Parathyroid adenoma (tissue), 2 donors: Measurements from ENCODE around the gene TRPC6.
"Not testable (repeated sequence)": the region's sequence is repeated elsewhere in the genome, so short reads cannot be mapped to it uniquely, and the experiment has no call there.

ENCODE experiments used
- H2AFZ ChIP-seq: fragments of 300-600 bp; sonication (generic); one replicate; pipeline ENCODE4 v1.7.0; 2017; ENCODE audit warnings: antibody characterized with exemption, mild to moderate bottlenecking
- H3K27ac ChIP-seq: fragments of 300-600 bp; sonication (generic); one replicate; pipeline ENCODE4 v1.7.0; 2017
- H3K27me3 ChIP-seq: fragments of 300-600 bp; sonication (generic); one replicate; pipeline ENCODE4 v1.7.0; 2017; ENCODE audit warnings: low read length; ENCODE audit not compliant: control insufficient read depth, insufficient read depth
- H3K36me3 ChIP-seq: fragments of 300-600 bp; sonication (generic); one replicate; pipeline ENCODE4 v1.7.0; 2017; ENCODE audit warnings: low read length; ENCODE audit not compliant: control insufficient read depth, insufficient read depth
- H3K4me1 ChIP-seq: fragments of 300-600 bp; sonication (generic); one replicate; pipeline ENCODE4 v1.7.0; 2017; ENCODE audit warnings: control low read depth
- H3K4me2 ChIP-seq: fragments of 300-600 bp; sonication (generic); one replicate; pipeline ENCODE4 v1.7.0; 2017; ENCODE audit warnings: low read length
- H3K4me3 ChIP-seq: fragments of 300-600 bp; sonication (generic); one replicate; pipeline ENCODE4 v1.7.0; 2017; ENCODE audit warnings: low read depth, low read length
- H3K79me2 ChIP-seq: fragments of 300-600 bp; sonication (generic); one replicate; pipeline ENCODE4 v1.7.0; 2017; ENCODE audit warnings: control low read depth
- H3K9ac ChIP-seq: fragments of 300-600 bp; sonication (generic); one replicate; pipeline ENCODE4 v1.7.0; 2017; ENCODE audit warnings: mild to moderate bottlenecking
- H3K9me3 ChIP-seq: fragments of 300-600 bp; sonication (generic); one replicate; pipeline ENCODE4 v1.7.0; 2017; ENCODE audit warnings: low read length; ENCODE audit not compliant: control insufficient read depth
- CTCF ChIP-seq: fragments of 300-600 bp; sonication (generic); IDR thresholded peaks from one replicate; pipeline ENCODE4 v1.7.0; 2017; ENCODE audit warnings: antibody characterized with exemption, mild to moderate bottlenecking
- donor health status: primary hyperparathyroidism.

The TRPC6 gene

GRCh38 chr11:101442936-101443521 lies 140.8 kb downstream of the TRPC6 start:
- no peaks in the 10 kb centered on the region for H3K79me2 ChIP-seq
- H3K27me3 ChIP-seq, result no peaks in the 10 kb centered on the region
- TF ChIP-seq CTCF, result no peak
- H3K4me1 ChIP-seq, result no peaks in the 10 kb centered on the region
- H3K36me3 ChIP-seq, result no peaks in the 10 kb centered on the region
- H3K4me3 ChIP-seq, result no peak overlapping the region
- H3K9ac ChIP-seq, result no peak overlapping the region
- no peak overlapping the region for H3K27ac ChIP-seq
- no peak overlapping the region for H3K4me2 ChIP-seq
- H2AFZ ChIP-seq, result no peak overlapping the region
- no peaks in the 10 kb centered on the region for H3K9me3 ChIP-seq

GRCh38 chr11:101442171-101442570 lies 141.6 kb downstream of the TRPC6 start:
- H3K4me1 ChIP-seq, result no peaks in the 10 kb centered on the region

GRCh38 chr11:101441747-101442146 lies 142.1 kb downstream of the TRPC6 start:
- no peaks in the 10 kb centered on the region for H3K36me3 ChIP-seq
- no peaks in the 10 kb centered on the region for H3K79me2 ChIP-seq
- no peak overlapping the region for H2AFZ ChIP-seq
- no peak overlapping the region for H3K4me2 ChIP-seq
- no peak overlapping the region for H3K4me3 ChIP-seq
- no peak for TF ChIP-seq CTCF
- H3K9ac ChIP-seq, result no peak overlapping the region
- H3K9me3 ChIP-seq, result no peaks in the 10 kb centered on the region
- H3K27ac ChIP-seq, result no peak overlapping the region
- H3K4me1 ChIP-seq, result no peaks in the 10 kb centered on the region
- no peaks in the 10 kb centered on the region for H3K27me3 ChIP-seq

More at GRCh38 chr11:101442171-101442570, 141.6 kb downstream of the TRPC6 start:
- Histone ChIP-seq H2AFZ (no peak overlapping the region), H3K4me2 (no peak overlapping the region), H3K79me2 (no peaks in the 10 kb centered on the region), H3K4me3 (no peak overlapping the region), H3K27me3 (no peaks in the 10 kb centered on the region), H3K9me3 (no peaks in the 10 kb centered on the region), H3K9ac (no peak overlapping the region), H3K27ac (no peak overlapping the region), H3K36me3 (no peaks in the 10 kb centered on the region)
- TF ChIP-seq CTCF, result no peak

GRCh38 chr11:101439488-101439887 lies 144.3 kb downstream of the TRPC6 start:
- Histone ChIP-seq H3K4me2 (no peak overlapping the region), H2AFZ (no peak overlapping the region), H3K27ac (no peak overlapping the region), H3K27me3 (no peaks in the 10 kb centered on the region), H3K4me1 (no peaks in the 10 kb centered on the region), H3K36me3 (no peaks in the 10 kb centered on the region), H3K9me3 (no peaks in the 10 kb centered on the region), H3K9ac (no peak overlapping the region), H3K79me2 (no peaks in the 10 kb centered on the region), H3K4me3 (no peak overlapping the region)
- TF ChIP-seq CTCF, result no peak

- not testable (repeated sequence) for H3K9me3 ChIP-seq, H3K79me2 ChIP-seq, H3K4me3 ChIP-seq, H3K27ac ChIP-seq, H3K9ac ChIP-seq, H3K4me1 ChIP-seq, H3K36me3 ChIP-seq, H3K27me3 ChIP-seq, H2AFZ ChIP-seq, H3K4me2 ChIP-seq
Measured at GRCh38 chr11:101438708-101439107, 145.1 kb downstream of the TRPC6 start.
